Mesenteric fat pad (tissue), 1 donor: ENCODE results near the gene NLGN4Y. TPM values are rescaled to one million over a fixed set of nuclear protein-coding genes. Genes with fewer than 3 reads are reported as not detected.

Source experiments
- DNase-seq: peaks from one replicate; pipeline ENCODE4 v3.0.0-alpha.2; 2020; ENCODE audit warnings: low spot score
- total RNA-seq: library from RNA; stranded (reverse); fragmentation: NEBNext Ultra II Directional; extraction: Animal tissue kit (Norgen Biotek cat#: 25700); gene quantifications from one replicate; pipeline ENCODE4 v1.2.1, GENCODE V29; 2021
- donor health status: DM: yes; HTN: yes; CAD: no.

The NLGN4Y gene
- total RNA-seq, 1 donor from 2014 or later = not detected

GRCh38 chrY:14644157-14644952, 120.0 kb downstream of the NLGN4Y start:
- no peak for DNase-seq

- no peak for DNase-seq
These were observed 154.9 kb downstream of the NLGN4Y start for GRCh38 chrY:14679181-14679580.

GRCh38 chrY:14694543-14694942, 170.2 kb downstream of the NLGN4Y start:
- DNase-seq = no peak

GRCh38 chrY:14708158-14708557, 183.8 kb downstream of the NLGN4Y start:
- no peak for DNase-seq

DNA sequence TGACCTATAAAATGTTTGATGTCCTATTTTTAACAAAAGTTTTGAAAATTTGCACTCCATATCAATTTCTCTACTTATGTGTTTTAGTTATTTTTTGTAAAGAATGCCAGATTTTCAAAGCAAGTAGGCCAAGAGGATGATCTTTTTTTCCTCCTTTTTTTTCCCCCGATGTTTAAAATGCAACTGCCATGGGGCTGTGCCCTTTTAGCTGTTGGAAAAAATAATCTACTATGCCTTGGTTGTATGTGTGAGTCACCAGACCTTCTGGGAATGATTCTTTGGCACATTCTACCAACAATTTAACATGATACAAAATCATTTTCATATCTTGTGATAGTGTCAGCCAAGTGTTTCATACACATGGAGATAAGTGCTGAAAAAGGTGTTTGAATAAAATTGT, 217.3 kb downstream of the NLGN4Y start:
- DNase-seq = no peak

DNA sequence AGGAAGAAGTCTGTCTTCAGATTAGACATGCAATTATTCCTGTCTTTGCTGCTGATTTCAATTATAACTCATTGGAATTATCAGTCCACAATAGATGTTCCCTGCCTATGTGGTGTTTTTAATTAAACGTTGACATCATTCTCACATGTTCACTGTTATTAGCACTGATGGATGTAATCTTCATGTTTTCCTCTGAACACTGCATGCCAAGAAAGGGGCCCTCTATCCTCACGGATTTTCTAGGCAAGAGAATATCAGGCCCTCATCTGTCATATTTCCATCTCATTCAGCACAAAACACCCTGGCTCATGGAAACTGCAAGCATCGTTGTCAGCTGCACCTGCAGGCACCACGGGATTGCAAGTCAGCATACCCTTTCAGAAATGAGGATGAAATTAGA, 224.0 kb downstream of the NLGN4Y start:
- DNase-seq = no peak

DNA sequence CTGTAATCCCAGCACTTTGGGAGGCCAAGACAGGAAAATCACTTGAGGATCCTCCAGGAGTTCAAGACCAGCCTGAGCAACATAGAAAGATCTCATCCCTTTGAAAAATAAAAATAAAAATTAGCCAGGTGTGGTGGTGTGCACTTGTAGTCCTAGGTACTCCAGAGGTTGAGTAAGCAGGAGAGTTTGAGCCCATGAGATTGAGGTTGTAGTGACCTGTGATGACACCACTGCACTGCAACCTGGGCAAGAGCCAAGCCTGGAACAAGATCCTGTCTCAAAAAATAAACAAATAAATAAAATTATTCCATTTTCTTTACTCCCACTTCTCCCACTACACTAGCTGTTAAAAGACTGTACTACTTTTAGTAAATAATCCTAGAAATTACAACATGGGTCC, 231.2 kb downstream of the NLGN4Y start:
- DNase-seq = no peak

DNA sequence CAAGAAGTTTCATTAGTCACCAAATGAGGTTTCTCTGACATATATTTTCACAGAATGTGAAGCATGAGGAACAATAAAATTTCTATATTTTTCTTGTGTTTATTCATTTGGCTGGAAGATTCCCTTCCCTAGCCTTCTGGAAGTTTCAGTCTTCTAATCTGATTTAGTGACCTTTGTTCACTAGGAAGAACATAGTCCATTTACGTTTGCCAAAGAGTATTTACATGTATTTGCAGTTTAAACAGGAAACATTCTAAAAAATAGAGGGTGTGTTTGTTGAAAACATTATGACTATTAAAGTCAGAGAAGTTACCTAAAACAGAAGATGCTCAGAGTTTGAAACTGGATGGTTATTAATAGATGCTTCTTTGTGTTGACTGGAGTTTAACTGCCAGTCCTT, 238.6 kb downstream of the NLGN4Y start:
- no peak for DNase-seq

DNA sequence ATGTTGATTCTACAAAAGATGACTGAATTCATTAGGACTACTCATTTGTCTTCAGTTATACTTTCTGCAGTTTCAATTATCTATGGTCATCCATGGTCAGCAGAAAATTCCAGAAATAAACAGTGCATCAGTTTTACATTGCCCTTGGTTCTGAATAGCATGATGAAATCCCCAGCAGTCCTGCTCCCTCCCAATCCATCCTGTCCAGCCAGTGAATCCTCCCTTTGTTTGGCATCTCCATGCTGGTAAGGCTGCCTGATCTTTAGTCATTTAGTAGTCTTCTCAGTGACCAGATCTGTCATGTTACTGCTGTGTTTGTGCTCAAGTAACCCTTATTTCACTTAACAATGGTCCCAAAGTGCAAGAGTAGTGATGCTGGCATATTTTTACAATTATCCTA, 239.3 kb downstream of the NLGN4Y start:
- DNase-seq = no peak

- DNase-seq = no peak
These were observed 253.9 kb downstream of the NLGN4Y start for GRCh38 chrY:14778208-14778607.

DNA sequence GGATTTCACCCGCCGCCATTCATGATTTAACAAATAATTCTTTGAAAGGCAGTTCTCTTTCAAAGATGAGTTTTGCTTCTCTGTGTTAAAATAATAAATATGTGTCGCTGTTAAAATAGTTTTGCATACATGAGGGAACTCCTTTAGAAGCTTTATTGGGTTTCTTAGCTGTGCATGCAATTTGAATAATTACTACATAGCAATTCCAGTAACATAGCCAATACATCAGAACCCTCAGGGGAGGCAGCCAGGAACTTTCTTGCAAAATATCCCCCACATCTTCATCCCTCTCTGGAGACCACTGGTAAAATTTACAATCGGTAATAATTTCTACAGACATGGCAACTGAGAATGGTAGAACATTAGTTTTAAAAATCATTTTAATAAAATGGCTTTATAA, 268.8 kb downstream of the NLGN4Y start:
- no peak for DNase-seq

GRCh38 chrY:14793674-14794073, 269.3 kb downstream of the NLGN4Y start:
- no peak for DNase-seq

DNA sequence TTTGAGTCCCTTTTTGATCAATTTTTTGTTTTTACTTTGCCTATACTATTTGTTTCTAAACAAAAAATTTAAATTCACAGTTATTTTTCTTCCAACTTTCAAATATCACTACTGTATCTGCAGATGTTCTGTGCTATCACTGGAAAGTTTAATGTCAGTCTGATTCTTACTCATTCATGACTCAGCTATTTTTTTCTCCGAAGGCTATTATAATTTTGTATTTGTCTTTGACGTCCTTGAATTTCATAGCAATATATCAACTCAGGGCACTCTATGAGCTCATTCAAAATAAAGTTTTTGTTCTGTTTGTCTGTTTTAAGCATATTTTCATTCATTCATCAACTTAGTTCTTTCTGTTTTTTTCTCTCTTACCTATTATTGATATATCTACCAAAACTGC, 273.7 kb downstream of the NLGN4Y start:
- no peak for DNase-seq

DNA sequence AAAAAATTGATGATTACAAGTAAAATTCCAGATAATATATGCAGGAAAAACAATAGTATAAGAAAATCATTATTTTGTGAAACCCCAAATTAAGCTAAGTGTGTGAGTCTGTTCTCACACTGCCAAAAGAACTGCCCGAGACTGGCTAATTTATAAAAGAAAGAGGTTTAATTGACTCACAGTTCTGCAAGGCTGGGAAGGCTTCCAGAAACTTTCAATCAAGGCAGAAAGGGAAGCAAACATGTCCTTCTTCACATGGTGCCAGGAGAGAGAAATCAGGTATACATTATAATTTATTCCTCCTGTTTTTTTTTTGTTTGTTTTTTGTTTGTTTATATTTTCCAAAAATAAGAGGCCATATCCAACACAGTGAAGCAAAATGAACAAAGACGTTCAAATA, 276.8 kb downstream of the NLGN4Y start:
- no peak for DNase-seq

DNA sequence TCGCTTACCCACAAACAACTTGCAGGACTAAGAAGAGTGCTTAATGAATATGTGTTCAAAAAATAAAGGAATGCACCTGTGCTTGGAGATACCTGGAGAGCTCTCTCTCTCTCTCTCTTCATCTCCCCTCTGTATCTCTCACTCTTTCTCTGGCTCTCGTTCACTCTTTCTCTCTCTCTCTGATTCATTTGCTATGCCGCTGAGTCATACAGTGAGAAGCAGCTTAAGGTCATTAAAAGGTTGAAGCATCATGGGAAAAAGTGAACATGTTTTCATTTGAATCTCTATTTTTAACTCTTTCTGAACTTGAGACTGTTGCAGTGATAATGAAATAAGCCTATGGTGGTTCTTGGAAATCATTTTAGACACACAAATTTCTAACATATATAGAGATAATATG, 277.8 kb downstream of the NLGN4Y start:
- DNase-seq = no peak

DNA sequence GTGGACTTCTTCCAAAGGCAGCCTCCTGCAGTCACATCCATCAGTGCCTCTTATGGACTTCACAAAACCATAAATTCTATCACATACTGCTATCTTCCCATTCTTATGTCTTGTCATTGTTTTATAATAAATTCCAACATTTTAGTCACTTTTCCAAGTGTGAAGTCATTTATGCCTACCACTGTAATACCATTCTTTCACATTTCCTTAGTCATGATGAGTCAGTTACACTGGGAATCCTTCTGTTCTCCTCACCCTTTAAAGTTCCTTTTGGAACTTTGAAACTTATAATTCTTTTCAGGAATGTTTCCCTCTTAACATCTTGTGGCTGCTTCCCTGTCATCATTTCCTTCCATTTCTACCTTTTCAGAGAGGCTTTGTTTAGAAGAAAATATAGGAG, 279.7 kb downstream of the NLGN4Y start:
- no peak for DNase-seq

- DNase-seq = no peak
These were observed 294.1 kb downstream of the NLGN4Y start for GRCh38 chrY:14818452-14818851.

GRCh38 chrY:14822201-14822600, 297.9 kb downstream of the NLGN4Y start:
- no peak for DNase-seq

DNA sequence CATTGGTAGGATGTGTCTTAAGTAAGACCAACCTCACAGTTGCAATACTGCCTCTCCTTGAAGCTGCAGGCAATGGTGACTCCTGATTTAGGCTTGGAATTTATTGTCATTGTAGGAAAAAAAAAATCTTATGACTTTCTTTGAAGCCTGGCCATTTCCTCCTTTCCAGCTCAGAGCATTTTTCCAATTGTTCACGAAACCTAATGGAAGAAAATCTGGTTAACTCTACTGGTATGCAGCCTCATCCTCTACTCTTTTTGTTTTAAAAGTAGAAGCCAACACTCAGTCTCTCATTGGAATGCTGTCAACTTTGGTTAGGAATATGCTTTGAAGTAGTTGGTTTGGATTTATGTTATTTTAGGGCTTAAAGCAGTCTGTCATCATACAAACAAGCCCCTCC, 298.6 kb downstream of the NLGN4Y start:
- no peak for DNase-seq

DNA sequence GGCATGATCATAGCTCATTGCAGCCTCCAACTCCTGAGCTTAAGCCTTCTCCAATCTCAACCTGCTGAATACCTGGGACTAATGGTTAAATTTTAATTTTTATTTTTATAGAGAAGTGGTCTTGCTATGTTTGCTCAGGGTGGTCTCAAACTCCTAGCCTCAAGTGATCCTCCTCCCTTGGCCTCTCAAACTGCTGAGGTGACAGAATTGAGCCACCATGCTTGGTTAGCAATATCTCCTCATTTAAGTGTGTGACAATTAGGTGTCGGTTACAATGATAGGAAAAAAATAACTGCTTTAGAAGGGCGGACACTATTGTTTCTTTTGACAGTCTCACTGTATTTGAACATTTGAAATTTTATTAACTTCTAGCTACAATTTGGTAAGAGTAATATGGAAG, 300.3 kb downstream of the NLGN4Y start:
- DNase-seq = no peak

- DNase-seq = no peak
These were observed 301.4 kb downstream of the NLGN4Y start for GRCh38 chrY:14825728-14826127.

DNA sequence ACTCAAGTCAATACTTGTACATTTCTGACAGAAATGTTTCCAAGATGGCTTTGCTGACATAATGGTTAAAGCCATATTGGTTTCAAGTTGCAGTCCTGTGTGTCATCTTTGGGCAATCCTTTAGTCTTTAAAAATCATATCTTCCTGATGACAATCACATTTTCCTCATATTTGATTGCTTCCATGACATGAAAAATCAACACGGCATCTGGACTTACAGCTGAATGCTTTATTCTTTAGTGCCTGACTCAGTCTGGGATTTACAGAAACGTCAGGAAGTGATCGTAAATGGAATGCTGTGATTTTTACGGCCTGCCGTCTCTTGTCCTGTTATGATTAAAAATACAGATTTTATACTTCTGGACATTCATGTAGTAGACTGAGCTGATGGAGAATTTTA, 304.2 kb downstream of the NLGN4Y start:
- no peak for DNase-seq

DNA sequence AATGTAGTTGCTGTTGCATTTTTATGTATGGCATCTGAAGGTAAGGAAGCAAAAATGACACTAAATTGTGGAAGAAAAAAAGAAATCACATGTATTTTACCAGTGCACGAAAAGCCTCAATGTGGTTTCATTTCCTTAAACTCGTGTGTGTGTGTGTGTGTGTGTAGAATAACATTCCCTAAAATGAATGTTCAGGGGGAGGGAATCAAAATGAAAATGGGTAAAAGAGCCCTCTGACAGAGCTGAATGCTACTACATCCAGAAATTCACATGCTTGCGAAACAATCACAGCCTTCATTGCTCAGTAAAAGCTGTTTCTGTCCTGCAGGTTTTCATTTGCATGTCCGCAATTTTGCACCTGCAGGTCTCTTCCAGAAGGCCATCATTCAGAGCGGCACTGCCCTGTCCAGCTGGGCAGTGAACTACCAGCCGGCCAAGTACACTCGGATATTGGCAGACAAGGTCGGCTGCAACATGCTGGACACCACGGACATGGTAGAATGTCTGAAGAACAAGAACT, 305.1 kb downstream of the NLGN4Y start:
- no peak for DNase-seq
